Measurements from ENCODE around the gene C2CD2L.
"Not testable (repeated sequence)": the region's sequence is repeated elsewhere in the genome, so short reads cannot be mapped to it uniquely, and the experiment has no call there.

Gene C2CD2L

DNA sequence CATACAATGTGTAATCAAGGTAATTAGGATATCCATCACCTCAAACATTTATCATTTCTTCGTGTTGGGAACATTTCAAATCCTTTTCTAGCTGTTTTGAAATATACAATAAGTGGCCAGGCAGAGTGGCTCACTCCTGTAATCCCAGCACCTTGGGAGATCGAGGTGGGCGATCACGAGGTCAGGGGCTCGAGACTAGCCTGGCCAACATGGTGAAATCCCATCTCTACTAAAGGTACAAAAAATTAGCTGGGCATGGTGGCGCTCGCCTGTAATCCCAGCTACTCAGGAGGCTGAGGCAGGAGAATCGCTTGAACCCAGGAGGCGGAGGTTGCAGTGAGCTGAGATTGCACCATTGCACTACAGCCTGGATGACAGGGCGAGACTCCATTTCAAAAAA, 32.1 kb downstream of the C2CD2L start:
- not testable (repeated sequence) for H3K9me3 Mint-ChIP-seq; H3K27ac Mint-ChIP-seq; DNase-seq (ENCODE audit: low spot score); H3K4me3 Mint-ChIP-seq; H3K36me3 Mint-ChIP-seq (ENCODE audit: low read depth); H3K4me1 Mint-ChIP-seq (ENCODE audit: low read depth)
- H3K27me3 Mint-ChIP-seq (ENCODE audit: low read depth): peaks cover 20% of the 10 kb centered on the region

DNA sequence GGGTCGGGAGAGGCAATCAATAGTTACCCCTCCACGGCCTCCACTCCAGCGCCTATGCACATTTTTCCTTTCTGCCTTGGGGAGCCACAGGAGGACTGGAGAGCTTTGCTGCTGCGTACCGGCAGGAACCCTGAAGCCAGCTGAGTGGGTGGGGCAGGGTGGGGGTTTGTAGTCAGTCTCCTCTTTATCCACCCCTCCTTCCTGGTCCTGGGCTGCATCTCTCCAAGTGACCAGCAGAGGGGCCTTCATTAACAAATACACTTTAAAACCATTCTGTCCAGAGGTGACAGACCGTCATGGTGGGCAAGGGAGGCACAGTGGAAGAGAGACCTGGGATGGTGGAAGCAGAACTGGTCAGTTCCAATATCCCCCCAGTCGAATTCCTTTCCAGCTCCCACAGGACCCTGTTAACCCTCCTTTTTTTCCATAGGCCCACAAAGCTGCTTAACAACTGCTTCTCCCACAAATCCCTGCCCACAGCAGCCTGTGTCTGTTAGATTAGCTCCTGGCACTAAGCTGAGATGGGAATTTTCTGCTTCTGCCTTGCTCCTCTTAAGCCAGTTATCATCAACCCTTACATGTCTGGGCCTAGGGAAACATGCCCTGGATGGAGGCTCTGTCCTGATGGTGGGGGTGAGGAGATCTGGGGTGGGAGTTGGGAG, 37.8 kb downstream of the C2CD2L start:
- peaks cover 5% of the 10 kb centered on the region for H3K4me1 Mint-ChIP-seq (ENCODE audit: low read depth)
- no peak overlapping the region for H3K4me3 Mint-ChIP-seq
- H3K27ac Mint-ChIP-seq: no peak overlapping the region
- no peaks in the 10 kb centered on the region for H3K9me3 Mint-ChIP-seq
- peaks cover 42% of the 10 kb centered on the region for H3K27me3 Mint-ChIP-seq (ENCODE audit: low read depth)
- DNase-seq (ENCODE audit: low spot score): peak; percentile 15
- H3K36me3 Mint-ChIP-seq (ENCODE audit: low read depth): no peaks in the 10 kb centered on the region

DNA sequence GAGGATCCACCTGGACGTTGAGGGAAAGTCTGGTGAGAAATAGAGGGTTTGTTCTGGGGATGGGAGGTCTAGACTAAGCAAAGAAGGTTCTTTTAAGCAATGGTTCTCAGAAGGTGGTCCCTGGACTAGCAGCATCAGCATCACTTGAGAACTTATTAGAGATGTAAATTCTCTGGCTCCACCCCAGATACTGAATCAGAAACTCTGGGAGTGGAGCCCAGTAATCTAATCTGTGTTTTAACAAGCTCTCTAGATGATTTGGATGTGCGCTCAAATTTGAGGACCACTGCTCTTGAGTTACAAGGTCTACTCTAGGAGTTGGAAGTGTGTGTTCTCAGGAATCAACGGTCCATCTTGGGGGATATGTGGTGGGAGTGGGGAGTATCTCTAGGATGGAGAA, 38.4 kb downstream of the C2CD2L start:
- no peaks in the 10 kb centered on the region for H3K36me3 Mint-ChIP-seq (ENCODE audit: low read depth)
- peaks cover 5% of the 10 kb centered on the region for H3K4me1 Mint-ChIP-seq (ENCODE audit: low read depth)
- H3K9me3 Mint-ChIP-seq: no peaks in the 10 kb centered on the region
- H3K27ac Mint-ChIP-seq: no peak overlapping the region
- no peak overlapping the region for H3K4me3 Mint-ChIP-seq
- peaks cover 48% of the 10 kb centered on the region for H3K27me3 Mint-ChIP-seq (ENCODE audit: low read depth)
- DNase-seq (ENCODE audit: low spot score): no peak

DNA sequence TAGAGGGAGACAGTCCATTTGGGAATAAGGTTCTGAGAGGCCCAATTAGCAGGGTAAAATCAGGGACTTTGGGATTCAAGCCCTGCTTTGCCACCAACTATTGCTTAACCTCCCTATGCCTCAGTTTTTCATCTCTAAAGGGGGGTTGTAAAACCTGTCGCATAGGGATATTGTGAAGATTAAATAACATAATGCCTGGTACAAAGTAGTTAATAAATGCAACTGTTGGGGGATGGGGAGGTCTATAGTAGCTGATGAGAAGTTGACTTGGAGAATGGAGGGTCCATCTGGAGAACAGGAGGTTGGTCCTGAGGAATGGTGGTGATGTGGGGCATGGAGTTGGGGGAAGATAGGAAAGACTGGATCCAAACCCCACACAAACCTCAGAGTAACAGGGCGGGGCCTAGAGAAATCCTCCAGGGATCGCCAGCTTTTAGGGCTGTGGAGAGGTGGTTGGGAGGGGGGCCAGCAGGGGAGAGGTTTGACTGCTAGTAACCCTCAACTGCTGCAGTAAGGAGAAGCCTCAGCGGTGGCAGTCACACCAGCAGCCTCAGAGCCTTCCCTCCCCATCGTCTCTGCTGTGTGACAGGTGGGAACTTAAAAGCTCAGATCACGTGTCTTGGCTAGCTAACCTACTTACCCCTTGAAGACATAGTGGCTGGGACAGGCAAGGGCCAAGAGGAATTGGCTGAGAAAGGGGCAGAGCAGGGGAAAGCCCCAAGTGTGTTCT, 40.6 kb downstream of the C2CD2L start:
- Mint-ChIP-seq H3K36me3 (ENCODE audit: low read depth) (no peaks in the 10 kb centered on the region), H3K9me3 (no peaks in the 10 kb centered on the region), H3K27me3 (ENCODE audit: low read depth) (peaks cover 68% of the 10 kb centered on the region), H3K4me1 (ENCODE audit: low read depth) (peaks cover 5% of the 10 kb centered on the region), H3K27ac (no peak overlapping the region), H3K4me3 (peak overlapping the region; percentile 67)
- DNase-seq (ENCODE audit: low spot score): no peak

DNA sequence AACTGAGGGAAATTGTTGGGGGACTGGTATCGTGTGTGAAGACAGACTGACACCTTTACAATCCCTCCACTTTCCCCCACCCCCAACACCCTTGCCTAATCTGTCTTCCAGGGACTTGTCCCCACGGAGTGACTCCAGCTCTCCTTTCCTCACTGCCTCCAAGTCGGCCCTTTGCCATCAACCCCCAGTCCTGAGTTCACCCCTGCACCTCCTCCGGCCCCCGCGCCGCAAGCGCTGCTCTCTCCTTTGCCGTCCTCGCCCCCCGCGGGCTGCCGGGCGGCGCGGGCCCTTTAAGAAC, 41.5 kb downstream of the C2CD2L start:
- Mint-ChIP-seq H3K36me3 (ENCODE audit: low read depth) (no peaks in the 10 kb centered on the region), H3K4me3 (peak overlapping the region; percentile 67), H3K9me3 (no peaks in the 10 kb centered on the region), H3K27ac (no peak overlapping the region), H3K27me3 (ENCODE audit: low read depth) (peaks cover 71% of the 10 kb centered on the region), H3K4me1 (ENCODE audit: low read depth) (peaks cover 5% of the 10 kb centered on the region)
- no peak for DNase-seq (ENCODE audit: low spot score)

DNA sequence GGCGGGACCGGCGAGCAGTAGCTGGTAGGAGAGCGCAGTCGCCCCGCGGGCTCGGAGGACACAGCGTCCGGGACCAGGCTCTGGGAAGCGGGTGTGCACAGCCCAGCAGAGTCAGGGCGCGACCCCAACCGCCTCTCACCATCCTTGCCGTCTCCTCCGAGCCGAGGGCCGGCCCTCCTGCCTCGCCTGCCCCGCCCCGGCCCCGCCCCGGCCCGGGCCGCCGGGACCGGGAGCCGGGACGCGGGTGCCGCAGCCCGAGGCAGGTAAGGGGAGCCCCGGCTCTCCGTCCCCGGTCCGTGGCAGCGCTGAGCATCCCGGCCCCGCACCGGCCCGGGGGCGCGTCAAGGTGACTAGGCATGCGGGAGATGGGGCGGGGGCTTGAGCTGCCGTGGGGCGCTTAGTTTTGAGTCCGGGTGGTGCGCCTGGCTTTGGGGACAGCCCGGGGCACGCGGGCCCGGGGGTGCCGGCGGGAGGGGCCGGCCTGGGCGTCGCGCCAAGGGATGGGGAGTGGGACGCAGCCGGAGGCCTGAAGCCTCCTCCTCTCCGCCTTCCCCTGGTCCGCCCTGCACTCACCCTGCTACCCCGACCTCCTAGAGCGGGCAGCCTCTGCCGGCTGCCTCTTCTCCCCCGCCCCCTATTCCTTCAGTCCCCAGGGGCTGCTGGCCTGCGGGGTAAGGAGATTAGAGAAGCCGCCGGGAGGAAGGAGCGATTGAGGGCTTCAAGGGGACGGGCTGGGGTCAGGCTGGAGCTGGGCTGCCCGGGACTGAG, 42.1 kb downstream of the C2CD2L start, which contains the start of gene ABCG4:
TSS of gene ABCG4 (plus strand) at position 35 of the 768 bp plus-strand sequence. CDS start 914 bp downstream, outside the sequence.
- no peak for DNase-seq (ENCODE audit: low spot score)
- no peaks in the 10 kb centered on the region for H3K36me3 Mint-ChIP-seq (ENCODE audit: low read depth)
- H3K4me1 Mint-ChIP-seq (ENCODE audit: low read depth): peaks cover 5% of the 10 kb centered on the region
- no peaks in the 10 kb centered on the region for H3K9me3 Mint-ChIP-seq
- peaks cover 72% of the 10 kb centered on the region for H3K27me3 Mint-ChIP-seq (ENCODE audit: low read depth)
- H3K4me3 Mint-ChIP-seq: peak within 1 kb of the TSS; percentile 67
- no peak within 1 kb of the TSS for H3K27ac Mint-ChIP-seq

DNA sequence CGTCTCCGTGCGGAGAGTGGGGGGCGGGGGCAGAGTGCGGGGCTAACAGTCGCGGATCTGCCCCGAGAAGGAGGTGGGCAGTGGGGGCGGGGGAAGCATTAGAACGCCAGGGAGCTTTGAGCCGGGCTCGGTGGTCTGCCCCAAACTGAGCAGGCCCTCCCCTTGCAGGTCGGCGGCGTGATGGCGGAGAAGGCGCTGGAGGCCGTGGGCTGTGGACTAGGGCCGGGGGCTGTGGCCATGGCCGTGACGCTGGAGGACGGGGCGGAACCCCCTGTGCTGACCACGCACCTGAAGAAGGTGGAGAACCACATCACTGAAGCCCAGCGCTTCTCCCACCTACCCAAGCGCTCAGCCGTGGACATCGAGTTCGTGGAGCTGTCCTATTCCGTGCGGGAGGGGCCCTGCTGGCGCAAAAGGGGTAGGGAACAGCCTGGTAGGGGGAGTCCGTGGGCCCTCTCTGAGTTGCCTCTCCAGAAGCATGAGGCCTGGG, 42.7 kb downstream of the C2CD2L start:
- Mint-ChIP-seq H3K4me3 (peak overlapping the region; percentile 33), H3K36me3 (ENCODE audit: low read depth) (no peaks in the 10 kb centered on the region), H3K9me3 (no peaks in the 10 kb centered on the region), H3K27me3 (ENCODE audit: low read depth) (peaks cover 72% of the 10 kb centered on the region), H3K27ac (no peak overlapping the region), H3K4me1 (ENCODE audit: low read depth) (peaks cover 5% of the 10 kb centered on the region)
- DNase-seq (ENCODE audit: low spot score): no peak

DNA sequence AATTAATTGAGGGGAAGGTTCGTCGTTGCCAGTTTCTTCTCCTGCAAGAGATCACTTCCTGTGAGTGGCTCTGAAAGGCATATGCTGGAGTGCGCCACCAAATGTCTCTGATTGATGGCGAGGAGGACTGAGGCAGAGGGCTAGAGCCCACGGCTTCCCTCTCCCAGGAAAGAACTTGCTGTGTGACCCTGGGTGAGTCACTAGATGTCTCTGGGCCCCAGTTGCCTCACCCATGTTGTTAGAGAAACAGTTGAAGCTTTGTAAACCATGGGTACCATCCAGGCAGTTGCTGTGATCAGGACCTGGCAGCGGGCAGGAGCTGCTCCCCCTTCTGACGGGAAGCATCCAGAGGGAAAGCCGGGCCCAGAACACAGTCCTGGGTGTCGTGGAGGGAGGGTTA, 44.9 kb downstream of the C2CD2L start:
- H3K27ac Mint-ChIP-seq: no peak overlapping the region
- peaks cover 63% of the 10 kb centered on the region for H3K27me3 Mint-ChIP-seq (ENCODE audit: low read depth)
- H3K36me3 Mint-ChIP-seq (ENCODE audit: low read depth): no peaks in the 10 kb centered on the region

DNA sequence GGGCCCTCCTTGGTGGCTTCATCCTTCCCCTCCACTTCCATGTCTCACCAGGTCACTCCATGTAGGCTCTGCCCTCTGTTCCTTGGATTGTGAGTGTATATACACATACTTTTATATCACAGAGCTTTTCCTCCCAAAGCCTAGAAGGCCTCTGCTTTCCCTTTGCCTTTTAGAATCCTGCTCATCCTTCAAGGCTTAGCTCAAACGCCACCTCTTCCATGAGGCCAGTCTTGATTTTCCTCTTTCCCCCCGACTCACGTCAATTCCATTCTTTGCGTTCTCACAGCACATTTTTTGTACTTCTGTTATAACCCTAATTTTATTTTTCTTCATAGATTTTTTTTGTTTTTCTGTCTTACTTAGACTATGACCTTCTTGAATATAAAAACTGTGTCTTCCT, 45.5 kb downstream of the C2CD2L start:
- Mint-ChIP-seq H3K27ac (no peak overlapping the region), H3K4me3 (no peak overlapping the region), H3K9me3 (no peaks in the 10 kb centered on the region), H3K36me3 (ENCODE audit: low read depth) (no peaks in the 10 kb centered on the region), H3K27me3 (ENCODE audit: low read depth) (peaks cover 58% of the 10 kb centered on the region), H3K4me1 (ENCODE audit: low read depth) (peaks cover 9% of the 10 kb centered on the region)
- DNase-seq (ENCODE audit: low spot score): no peak

More for the DNA sequence above, 44.9 kb downstream of the C2CD2L start:
- no peak overlapping the region for H3K4me3 Mint-ChIP-seq
- H3K9me3 Mint-ChIP-seq: no peaks in the 10 kb centered on the region
- no peak for DNase-seq (ENCODE audit: low spot score)
- peaks cover 9% of the 10 kb centered on the region for H3K4me1 Mint-ChIP-seq (ENCODE audit: low read depth)

DNA sequence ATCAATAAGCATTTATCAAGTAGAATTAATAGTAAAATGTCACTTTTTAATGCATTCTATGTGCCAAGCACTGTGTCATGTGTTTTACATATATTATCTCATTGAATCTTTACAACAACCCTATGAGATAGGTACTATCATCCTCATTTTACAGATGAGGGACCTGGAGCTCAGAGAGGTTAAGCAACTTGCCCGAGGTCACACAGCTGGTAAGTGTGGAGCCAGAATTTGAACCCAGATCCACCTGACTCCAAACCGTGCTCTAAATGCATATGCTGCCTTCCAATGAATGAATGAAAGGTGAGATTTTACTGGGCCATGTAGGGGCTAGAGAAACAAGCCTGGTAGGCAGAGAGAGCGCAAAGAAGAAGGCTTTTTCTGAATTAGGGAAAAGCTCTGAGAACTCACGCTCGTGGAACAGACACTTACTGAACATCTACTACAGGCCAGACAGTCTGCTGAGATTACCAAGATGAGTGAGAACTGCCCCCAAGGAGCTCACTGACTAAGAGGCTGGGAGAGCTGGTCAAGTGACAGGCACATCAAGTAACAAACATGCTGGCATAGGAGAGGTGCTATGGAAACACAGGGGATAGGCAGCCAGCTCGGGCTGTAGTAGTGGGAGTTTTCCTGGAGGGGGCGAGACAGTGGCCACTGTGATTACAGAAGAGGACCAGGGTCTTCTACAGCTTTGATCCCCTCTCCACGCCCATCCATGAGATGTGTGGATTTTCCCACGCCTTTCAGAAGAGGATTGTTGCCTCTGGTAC, 46.1 kb downstream of the C2CD2L start:
- Mint-ChIP-seq H3K27me3 (ENCODE audit: low read depth) (peaks cover 51% of the 10 kb centered on the region), H3K36me3 (ENCODE audit: low read depth) (no peaks in the 10 kb centered on the region), H3K4me1 (ENCODE audit: low read depth) (peaks cover 6% of the 10 kb centered on the region), H3K4me3 (no peak overlapping the region), H3K9me3 (no peaks in the 10 kb centered on the region), H3K27ac (no peak overlapping the region)
- no peak for DNase-seq (ENCODE audit: low spot score)

DNA sequence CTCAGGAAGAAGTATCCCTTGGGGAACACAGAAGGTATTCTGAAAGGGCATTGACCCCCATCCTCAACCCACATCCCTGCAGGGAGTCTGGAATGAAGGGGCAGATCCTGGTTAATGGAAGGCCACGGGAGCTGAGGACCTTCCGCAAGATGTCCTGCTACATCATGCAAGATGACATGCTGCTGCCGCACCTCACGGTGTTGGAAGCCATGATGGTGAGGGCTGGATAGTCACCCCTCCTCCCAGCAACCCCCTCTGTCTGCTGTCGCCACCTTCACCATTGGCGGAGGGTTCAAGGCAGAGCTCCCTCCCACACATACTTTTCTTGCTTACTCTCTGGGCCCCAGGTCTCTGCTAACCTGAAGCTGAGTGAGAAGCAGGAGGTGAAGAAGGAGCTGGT, 47.0 kb downstream of the C2CD2L start:
- H3K9me3 Mint-ChIP-seq: no peaks in the 10 kb centered on the region
- no peak for DNase-seq (ENCODE audit: low spot score)
- H3K27me3 Mint-ChIP-seq (ENCODE audit: low read depth): peaks cover 45% of the 10 kb centered on the region
- peaks cover 3% of the 10 kb centered on the region for H3K4me1 Mint-ChIP-seq (ENCODE audit: low read depth)
- no peaks in the 10 kb centered on the region for H3K36me3 Mint-ChIP-seq (ENCODE audit: low read depth)
- H3K27ac Mint-ChIP-seq: no peak overlapping the region
- H3K4me3 Mint-ChIP-seq: no peak overlapping the region

DNA sequence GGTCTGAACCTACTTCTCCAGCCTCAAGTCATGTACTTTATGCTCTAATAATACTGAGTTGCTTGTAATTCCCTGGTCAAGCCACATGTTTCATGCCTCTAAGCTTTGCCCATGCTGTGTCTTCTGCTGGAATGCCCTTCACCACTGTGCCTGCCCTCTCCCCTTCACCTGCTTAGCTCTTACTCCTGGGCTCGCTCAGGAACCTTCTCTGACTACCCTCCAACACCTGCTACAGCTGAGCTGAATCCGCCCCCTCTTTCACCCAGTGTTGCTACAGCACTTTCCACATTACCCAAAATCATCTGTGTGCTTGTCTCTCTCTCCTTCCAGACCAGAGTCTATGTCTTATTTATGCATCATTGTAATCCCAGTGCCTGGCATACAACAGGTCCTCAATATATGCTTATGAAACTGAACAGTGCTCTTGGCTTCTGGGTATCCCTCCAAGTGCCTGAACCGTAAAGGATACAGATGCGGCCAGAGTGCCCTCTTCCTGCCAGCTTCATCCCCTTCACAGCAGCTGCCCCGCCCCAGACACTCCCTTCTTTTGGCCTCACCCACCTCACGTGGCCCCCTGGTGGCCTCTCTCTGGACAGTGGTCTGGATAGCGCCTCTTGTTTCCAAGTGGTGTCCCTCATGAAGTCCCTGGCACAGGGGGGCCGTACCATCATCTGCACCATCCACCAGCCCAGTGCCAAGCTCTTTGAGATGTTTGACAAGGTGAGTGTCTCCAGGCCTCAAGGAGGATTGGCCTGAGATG, 48.8 kb downstream of the C2CD2L start:
- DNase-seq (ENCODE audit: low spot score): no peak
- Mint-ChIP-seq H3K4me1 (ENCODE audit: low read depth) (peaks cover 5% of the 10 kb centered on the region), H3K4me3 (no peak overlapping the region), H3K27ac (no peak overlapping the region), H3K36me3 (ENCODE audit: low read depth) (no peaks in the 10 kb centered on the region), H3K27me3 (ENCODE audit: low read depth) (peaks cover 31% of the 10 kb centered on the region), H3K9me3 (no peaks in the 10 kb centered on the region)

DNA sequence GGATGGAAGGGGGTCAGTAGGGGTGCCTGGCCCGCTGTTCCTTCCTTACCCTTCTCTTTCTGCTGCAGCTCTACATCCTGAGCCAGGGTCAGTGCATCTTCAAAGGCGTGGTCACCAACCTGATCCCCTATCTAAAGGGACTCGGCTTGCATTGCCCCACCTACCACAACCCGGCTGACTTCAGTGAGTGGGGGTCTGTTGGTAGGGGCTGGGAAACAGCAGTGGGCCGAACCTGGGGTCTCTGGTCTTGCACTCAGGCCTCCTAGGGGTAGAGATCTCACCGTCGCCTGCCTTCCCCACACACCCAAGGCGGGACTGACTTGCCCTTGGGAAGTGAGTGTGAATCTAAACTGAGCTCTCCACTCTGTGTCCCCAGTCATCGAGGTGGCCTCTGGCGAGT, 49.4 kb downstream of the C2CD2L start:
- DNase-seq (ENCODE audit: low spot score): no peak
- H3K27me3 Mint-ChIP-seq (ENCODE audit: low read depth): peaks cover 26% of the 10 kb centered on the region
- no peaks in the 10 kb centered on the region for H3K9me3 Mint-ChIP-seq
- no peak overlapping the region for H3K4me3 Mint-ChIP-seq
- no peaks in the 10 kb centered on the region for H3K36me3 Mint-ChIP-seq (ENCODE audit: low read depth)
- H3K27ac Mint-ChIP-seq: no peak overlapping the region
- H3K4me1 Mint-ChIP-seq (ENCODE audit: low read depth): peaks cover 5% of the 10 kb centered on the region
